HCT116 (cell line): ENCODE data around the gene PTX4. TPM values are rescaled to one million over a fixed set of nuclear protein-coding genes. Genes with fewer than 3 reads are reported as not detected.

ENCODE experiments used
- ATAC-seq: fragments of 200-7000 bp; cut with Tn5 transposase; 2 replicates; pipeline ENCODE4 v1.9.1; 2020; ENCODE audit warnings: mild to moderate bottlenecking, moderate library complexity
- BruUV-seq: library from RNA; stranded (reverse); fragments of 400-500 nt; replicated peaks from 2 replicates; lab custom pipeline; 2021; lab: Mats Ljungman, UMichigan
- CTCF ChIA-PET: fragments of 300-600 bp; sonication (Branson Sonifier 250); formaldehyde crosslinking; loops from one replicate; lab custom pipeline; 2021; ENCODE audit warnings: antibody characterized with exemption; lab: Charles Lee
- POLR2A ChIA-PET: fragments of 300-600, 350-600 bp; sonication (Branson Sonifier 250); formaldehyde crosslinking; loops from one replicate; lab custom pipeline; 2021; ENCODE audit warnings: antibody characterized with exemption; lab: Charles Lee
- RAD21 ChIA-PET, 2 experiments: fragments of 300-600 bp; sonication (Branson Sonifier 250); formaldehyde crosslinking; loops; one replicate each; lab custom pipeline; 2023; ENCODE audit warnings: low total read pairs in 2 of 2; ENCODE audit not compliant: uncharacterized antibody in 2 of 2, unreplicated experiment in 2 of 2, low non-redundant PET in 1 of 2; lab: Charles Lee
- DNase-seq: peaks from one replicate; pipeline ENCODE4 v3.0.0-alpha.2; 2010; ENCODE audit warnings: low read depth, low spot score
- H2AFZ ChIP-seq: fragments of 200-600 bp; shearing (Covaris generic), sonication (generic); 2 replicates; pipeline ENCODE4 v1.6.1; 2017; ENCODE audit warnings: low read depth, mixed run types, mixed read lengths, antibody characterized with exemption, low read length; ENCODE audit not compliant: poor library complexity, severe bottlenecking
- H3K27ac ChIP-seq: 2 replicates; pipeline ENCODE4 v1.5.1; 2012; ENCODE audit warnings: low read depth, low read length
- H3K27me3 ChIP-seq: fragments of 200-600 bp; sonication (generic); 2 replicates; pipeline ENCODE4 v1.6.1; 2016; ENCODE audit warnings: mixed run types, low read length, mixed read lengths; ENCODE audit not compliant: insufficient read depth
- H3K36me3 ChIP-seq, 2 experiments: fragments of 200-500 bp in 1 of 2; fragments of 200-600 bp in 1 of 2; sonication (Bioruptor generic) in 1 of 2; sonication (generic) in 1 of 2; 2 replicates each; pipeline versions ENCODE4 v1.5.1 to v1.6.1; 2014 to 2016; ENCODE audit warnings: low read length in 2 of 2, inconsistent platforms in 1 of 2, mixed read lengths in 1 of 2, mixed run types in 1 of 2; ENCODE audit not compliant: insufficient read depth in 2 of 2, control insufficient read depth in 1 of 2
- H3K4me1 ChIP-seq, 2 experiments: fragments of 200-600 bp in 1 of 2; sonication (generic) in 1 of 2; 2 replicates each; pipeline versions ENCODE4 v1.5.1 to v1.6.1; 2012 to 2017; ENCODE audit warnings: low read length in 2 of 2, inconsistent platforms in 1 of 2, mild to moderate bottlenecking in 1 of 2, mixed read lengths in 1 of 2, mixed run types in 1 of 2, moderate library complexity in 1 of 2; ENCODE audit not compliant: insufficient read depth in 2 of 2, control insufficient read depth in 1 of 2
- H3K4me2 ChIP-seq: fragments of 200-600 bp; sonication (generic); 2 replicates; pipeline ENCODE4 v1.6.1; 2017; ENCODE audit warnings: mixed run types, low read length, mixed read lengths
- H3K4me3 ChIP-seq, 2 experiments: fragments of 200-600 bp in 1 of 2; sonication (generic) in 1 of 2; replicated peaks in 1 of 2; 2 replicates each; pipeline ENCODE4 v1.5.1; 2011 to 2016; ENCODE audit warnings: low read length in 2 of 2, control low read depth in 1 of 2, low read depth in 1 of 2, mild to moderate bottlenecking in 1 of 2, mixed read lengths in 1 of 2, mixed run types in 1 of 2
- H3K79me2 ChIP-seq: fragments of 200-600 bp; sonication (generic); 2 replicates; pipeline ENCODE4 v1.6.1; 2017; ENCODE audit warnings: mild to moderate bottlenecking, mixed run types, low read length, moderate library complexity, mixed read lengths; ENCODE audit not compliant: insufficient read depth
- H3K9ac ChIP-seq: fragments of 200-600 bp; sonication (generic); 2 replicates; pipeline ENCODE4 v1.6.1; 2016; ENCODE audit warnings: low read length, mixed read lengths
- H3K9me2 ChIP-seq: fragments of 200-600 bp; sonication (generic), shearing (Covaris generic); 2 replicates; pipeline ENCODE4 v1.6.1; 2017; ENCODE audit warnings: mixed run types, mild to moderate bottlenecking, moderate library complexity; ENCODE audit not compliant: insufficient read depth
- H3K9me3 ChIP-seq, 2 experiments: fragments of 200-500 bp in 1 of 2; fragments of 200-600 bp in 1 of 2; sonication (Bioruptor generic) in 1 of 2; sonication (generic) in 1 of 2; 2 replicates each; pipeline ENCODE4 v1.6.1; 2014 to 2017; ENCODE audit warnings: low read length in 2 of 2, mixed read lengths in 2 of 2, inconsistent platforms in 1 of 2, low read depth in 1 of 2, mild to moderate bottlenecking in 1 of 2, mixed run types in 1 of 2, moderate library complexity in 1 of 2; ENCODE audit not compliant: control insufficient read depth in 1 of 2, insufficient read depth in 1 of 2
- H4K20me1 ChIP-seq: fragments of 200-600 bp; sonication (generic), shearing (Covaris generic); 2 replicates; pipeline ENCODE4 v1.6.1; 2017; ENCODE audit warnings: mixed run types, mild to moderate bottlenecking, moderate library complexity; ENCODE audit not compliant: insufficient read depth
- CEBPB ChIP-seq: IDR thresholded peaks from 2 replicates; pipeline ENCODE4 v1.6.1; 2012; ENCODE audit warnings: low read depth
- ELF1 ChIP-seq: IDR thresholded peaks from 2 replicates; pipeline ENCODE4 v1.6.1; 2012; ENCODE audit warnings: low read depth, borderline replicate concordance
- EZH2phosphoT487 ChIP-seq: fragments of 200-600 bp; IDR thresholded peaks from 2 replicates; pipeline ENCODE4 v1.6.1; 2018; ENCODE audit warnings: antibody characterized with exemption, borderline replicate concordance
- JUND ChIP-seq: IDR thresholded peaks from 2 replicates; pipeline ENCODE4 v1.6.1; 2012
- MAX ChIP-seq: IDR thresholded peaks from 2 replicates; pipeline ENCODE4 v1.6.1; 2012
- REST ChIP-seq: IDR thresholded peaks from 2 replicates; pipeline ENCODE4 v1.6.1; 2012; ENCODE audit warnings: low read depth
- SRF ChIP-seq: IDR thresholded peaks from 2 replicates; pipeline ENCODE4 v1.6.1; 2012; ENCODE audit warnings: low read depth
- YY1 ChIP-seq: IDR thresholded peaks from 2 replicates; pipeline ENCODE4 v1.6.1; 2011; ENCODE audit warnings: low read length, low read depth, moderate library complexity, mild to moderate bottlenecking; ENCODE audit not compliant: insufficient replicate concordance; ENCODE audit errors: extremely low read depth
- ZFX ChIP-seq: fragments of 450-650 bp; IDR thresholded peaks from 2 replicates; pipeline ENCODE4 v1.6.1; 2017
- intact Hi-C: fragments of 100-400 bp; cut with micrococcal nuclease; formaldehyde crosslinking; loops from 2 replicates; pipeline ENCODE4 v1.10.0; 2022
- total RNA-seq: library from RNA; stranded (reverse); gene quantifications from one replicate; pipeline ENCODE4 v1.2.1, GENCODE V29; 2021; ENCODE audit not compliant: unreplicated experiment

The PTX4 gene
- total RNA-seq, 1 experiment from 2014 or later: not detected

DNA sequence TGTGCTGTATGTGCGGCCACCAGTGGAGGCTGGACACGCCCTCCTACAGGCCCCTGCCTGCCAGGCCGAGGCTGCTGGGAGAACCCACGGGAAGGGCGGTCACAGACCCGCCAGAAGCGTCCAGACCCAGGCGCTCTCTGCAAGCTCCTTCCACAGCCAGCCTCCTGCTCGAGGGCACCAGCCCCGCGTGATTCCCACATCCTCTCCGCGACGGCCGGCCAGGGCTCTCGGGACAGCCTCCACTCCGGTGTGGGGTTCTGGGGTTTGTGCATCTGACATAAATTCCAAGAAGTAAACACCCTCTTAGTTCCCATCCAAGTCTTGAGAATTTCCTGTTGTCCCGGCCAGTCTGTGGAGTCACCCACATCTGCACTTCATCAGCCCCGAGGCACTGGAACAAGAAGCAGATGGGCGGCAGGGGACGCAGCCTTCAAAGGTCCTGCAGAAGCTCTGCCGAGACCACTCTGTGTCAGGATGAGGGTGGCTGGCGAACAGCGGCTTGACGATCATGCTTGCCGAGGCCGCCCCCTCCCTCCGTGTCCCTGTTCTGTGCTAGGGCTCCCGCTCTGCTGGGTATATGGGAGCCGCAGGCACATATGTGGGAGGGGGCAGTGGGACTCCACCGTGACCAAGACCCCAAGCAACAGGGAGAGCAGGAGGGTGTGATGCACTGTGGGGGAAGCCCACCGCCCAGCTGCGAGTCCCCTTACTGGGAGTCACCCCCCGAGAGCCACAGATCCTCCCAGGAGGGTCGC, 42.3 kb upstream of the PTX4 start:
- H3K4me1 ChIP-seq: no peaks in the 10 kb centered on the region
- no peaks in the 10 kb centered on the region for H3K27me3 ChIP-seq
- no peak overlapping the region for H3K9ac ChIP-seq
- no peaks in the 10 kb centered on the region for H4K20me1 ChIP-seq
- CTCF ChIA-PET: no interaction called here
- TF ChIP-seq MAX (no peak), ELF1 (no peak), YY1 (no peak), SRF (no peak), EZH2phosphoT487 (no peak), JUND (no peak), CEBPB (no peak), ZFX (no peak), REST (no peak)
- TF ChIP-seq, all 23 proteins: peak for 0
- H3K9me2 ChIP-seq: no peaks in the 10 kb centered on the region
- ATAC-seq (no peak), DNase-seq (no peak)
- H3K4me3 ChIP-seq: no peak overlapping the region
- H2AFZ ChIP-seq: no peak overlapping the region
- H3K79me2 ChIP-seq: no peaks in the 10 kb centered on the region
- BruUV-seq: no TSS peak
- intact Hi-C loops: no loop called here
- no peaks in the 10 kb centered on the region for H3K9me3 ChIP-seq
- no peak overlapping the region for H3K4me2 ChIP-seq
- no peaks in the 10 kb centered on the region for H3K36me3 ChIP-seq
- POLR2A ChIA-PET: no interaction called here
- H3K27ac ChIP-seq: no peak overlapping the region
- RAD21 ChIA-PET: no interaction called here
